ENCODE measurements around the gene CH25H. TPM values are rescaled to one million over a fixed set of nuclear protein-coding genes. Genes with fewer than 3 reads are reported as not detected.

Gene CH25H
- total RNA-seq, 1 experiment from 2014 or later = not detected

DNA sequence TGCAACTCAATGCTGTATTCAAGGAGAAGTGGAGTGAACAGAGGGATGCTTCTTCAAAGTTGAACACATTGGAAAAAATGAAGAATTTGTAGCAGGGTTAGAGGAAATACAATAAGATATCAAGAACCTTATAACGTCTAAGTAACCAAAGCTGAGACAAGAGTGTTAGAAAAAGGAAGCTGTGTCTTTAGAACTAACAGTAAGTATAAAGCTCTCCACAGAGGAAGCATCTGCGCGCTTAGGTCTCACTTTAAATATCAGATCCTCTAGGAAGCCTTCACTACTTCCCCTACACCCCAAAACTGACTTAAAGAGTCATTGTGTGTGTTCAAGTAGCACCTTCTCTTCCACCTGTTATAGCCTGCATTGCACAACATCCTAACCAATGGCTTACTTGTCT is 43.0 kb downstream of the CH25H start:
- H2AFZ ChIP-seq = no peak overlapping the region
- no peak for DNase-seq
- intact Hi-C loops (cut with micrococcal nuclease; ENCODE audit: unreplicated experiment) = no loop called here

GRCh38 chr10:89163265-89163995 is 43.7 kb downstream of the CH25H start:
- no peak for TF ChIP-seq EZH2 (IDR thresholded peaks at IDR 0.05; ENCODE audit: low read depth)
- TF ChIP-seq, protein P1, sequence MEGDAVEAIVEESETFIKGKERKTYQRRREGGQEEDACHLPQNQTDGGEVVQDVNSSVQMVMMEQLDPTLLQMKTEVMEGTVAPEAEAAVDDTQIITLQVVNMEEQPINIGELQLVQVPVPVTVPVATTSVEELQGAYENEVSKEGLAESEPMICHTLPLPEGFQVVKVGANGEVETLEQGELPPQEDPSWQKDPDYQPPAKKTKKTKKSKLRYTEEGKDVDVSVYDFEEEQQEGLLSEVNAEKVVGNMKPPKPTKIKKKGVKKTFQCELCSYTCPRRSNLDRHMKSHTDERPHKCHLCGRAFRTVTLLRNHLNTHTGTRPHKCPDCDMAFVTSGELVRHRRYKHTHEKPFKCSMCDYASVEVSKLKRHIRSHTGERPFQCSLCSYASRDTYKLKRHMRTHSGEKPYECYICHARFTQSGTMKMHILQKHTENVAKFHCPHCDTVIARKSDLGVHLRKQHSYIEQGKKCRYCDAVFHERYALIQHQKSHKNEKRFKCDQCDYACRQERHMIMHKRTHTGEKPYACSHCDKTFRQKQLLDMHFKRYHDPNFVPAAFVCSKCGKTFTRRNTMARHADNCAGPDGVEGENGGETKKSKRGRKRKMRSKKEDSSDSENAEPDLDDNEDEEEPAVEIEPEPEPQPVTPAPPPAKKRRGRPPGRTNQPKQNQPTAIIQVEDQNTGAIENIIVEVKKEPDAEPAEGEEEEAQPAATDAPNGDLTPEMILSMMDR (conservative IDR thresholded peaks at IDR 0.05) = no peak
- Histone ChIP-seq H2AFZ (no peak overlapping the region), H3K9me2 (ENCODE audit: insufficient read depth) (no peaks in the 10 kb centered on the region), H3K9me3 (ENCODE audit: insufficient read depth, low read depth) (no peaks in the 10 kb centered on the region), H3K27me3 (ENCODE audit: insufficient read depth, low read depth) (no peaks in the 10 kb centered on the region), H3F3A (ENCODE audit: insufficient read depth, low read depth) (no peaks in the 10 kb centered on the region), H3K4me3 (no peak overlapping the region), H3K36me3 (ENCODE audit: low read depth) (no peaks in the 10 kb centered on the region), H3K4me1 (replicated peaks; ENCODE audit: insufficient read depth) (no peaks in the 10 kb centered on the region), H3K79me2 (ENCODE audit: low read depth) (no peaks in the 10 kb centered on the region), H3K4me2 (no peak overlapping the region), H4K20me1 (ENCODE audit: insufficient read depth) (no peaks in the 10 kb centered on the region), H3K27ac (no peak overlapping the region)
- no peak for DNase-seq
- BruUV-seq (replicated peaks) = no TSS peak
- POLR2A ChIA-PET (ENCODE audit: unreplicated experiment) = no interaction called here
- intact Hi-C loops (cut with micrococcal nuclease; ENCODE audit: unreplicated experiment) = no loop called here
- CTCF ChIA-PET = no interaction called here

More for the DNA sequence above, 43.0 kb downstream of the CH25H start:
- Histone ChIP-seq H3K4me2 (no peak overlapping the region), H3K4me1 (replicated peaks; ENCODE audit: insufficient read depth) (no peaks in the 10 kb centered on the region), H3K27me3 (ENCODE audit: insufficient read depth, low read depth) (no peaks in the 10 kb centered on the region), H3K9me2 (ENCODE audit: insufficient read depth) (no peaks in the 10 kb centered on the region), H3K36me3 (ENCODE audit: low read depth) (no peaks in the 10 kb centered on the region), H3K79me2 (ENCODE audit: low read depth) (no peaks in the 10 kb centered on the region), H3K9me3 (ENCODE audit: insufficient read depth, low read depth) (no peaks in the 10 kb centered on the region), H3K27ac (no peak overlapping the region), H4K20me1 (ENCODE audit: insufficient read depth) (no peaks in the 10 kb centered on the region), H3K4me3 (no peak overlapping the region), H3F3A (ENCODE audit: insufficient read depth, low read depth) (no peaks in the 10 kb centered on the region)
- TF ChIP-seq, protein P1 (conservative IDR thresholded peaks at IDR 0.05) = no peak
- no peak for TF ChIP-seq EZH2 (IDR thresholded peaks at IDR 0.05; ENCODE audit: low read depth)
- ChIA-PET POLR2A (ENCODE audit: unreplicated experiment) (no interaction called here), CTCF (no interaction called here)
- BruUV-seq (replicated peaks) = no TSS peak

GRCh38 chr10:89162596-89162995 is 44.5 kb downstream of the CH25H start:
- no peak overlapping the region for H3K4me2 ChIP-seq
- POLR2A ChIA-PET (ENCODE audit: unreplicated experiment) = no interaction called here
- intact Hi-C loops (cut with micrococcal nuclease; ENCODE audit: unreplicated experiment) = no loop called here
- no peaks in the 10 kb centered on the region for H3K36me3 ChIP-seq (ENCODE audit: low read depth)
- H3K27me3 ChIP-seq (ENCODE audit: insufficient read depth, low read depth) = no peaks in the 10 kb centered on the region
- H3K79me2 ChIP-seq (ENCODE audit: low read depth) = no peaks in the 10 kb centered on the region
- H2AFZ ChIP-seq = no peak overlapping the region
- no TSS peak for BruUV-seq (replicated peaks)
- H3F3A ChIP-seq (ENCODE audit: insufficient read depth, low read depth) = no peaks in the 10 kb centered on the region
- CTCF ChIA-PET = no interaction called here
- no peak for DNase-seq
- no peaks in the 10 kb centered on the region for H3K9me3 ChIP-seq (ENCODE audit: insufficient read depth, low read depth)
- no peak overlapping the region for H3K4me3 ChIP-seq
- H4K20me1 ChIP-seq (ENCODE audit: insufficient read depth) = no peaks in the 10 kb centered on the region
- no peaks in the 10 kb centered on the region for H3K9me2 ChIP-seq (ENCODE audit: insufficient read depth)
- H3K27ac ChIP-seq = no peak overlapping the region
- H3K4me1 ChIP-seq (replicated peaks; ENCODE audit: insufficient read depth) = no peaks in the 10 kb centered on the region
- no peak for TF ChIP-seq EZH2 (IDR thresholded peaks at IDR 0.05; ENCODE audit: low read depth)
- TF ChIP-seq, protein P1 (conservative IDR thresholded peaks at IDR 0.05) = no peak
